UCSD-AML1 (cell line): ENCODE results near the gene RAB11FIP2.
"Not testable (repeated sequence)": the region's sequence is repeated elsewhere in the genome, so short reads cannot be mapped to it uniquely, and the experiment has no call there.

Experiments
- DNase-seq: peaks from one replicate; lab custom pipeline; 2025; ENCODE audit not compliant: unreplicated experiment; lab: John Stamatoyannopoulos, UW

The RAB11FIP2 gene, protein sequence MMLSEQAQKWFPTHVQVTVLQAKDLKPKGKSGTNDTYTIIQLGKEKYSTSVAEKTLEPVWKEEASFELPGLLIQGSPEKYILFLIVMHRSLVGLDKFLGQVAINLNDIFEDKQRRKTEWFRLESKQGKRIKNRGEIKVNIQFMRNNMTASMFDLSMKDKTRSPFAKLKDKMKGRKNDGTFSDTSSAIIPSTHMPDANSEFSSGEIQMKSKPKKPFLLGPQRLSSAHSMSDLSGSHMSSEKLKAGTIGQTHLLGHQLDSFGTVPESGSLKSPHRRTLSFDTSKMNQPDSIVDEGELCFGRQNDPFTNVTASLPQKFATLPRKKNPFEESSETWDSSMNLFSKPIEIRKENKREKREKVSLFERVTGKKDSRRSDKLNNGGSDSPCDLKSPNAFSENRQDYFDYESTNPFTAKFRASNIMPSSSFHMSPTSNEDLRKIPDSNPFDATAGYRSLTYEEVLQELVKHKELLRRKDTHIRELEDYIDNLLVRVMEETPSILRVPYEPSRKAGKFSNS

GRCh38 chr10:118046395-118047156 lies at the start of gene RAB11FIP2:
Gene RAB11FIP2, minus strand, starts transcription at chr10:118046941. Its CDS starts 778 bp downstream, at chr10:118046163.
- peak; percentile 91 for DNase-seq

DNA sequence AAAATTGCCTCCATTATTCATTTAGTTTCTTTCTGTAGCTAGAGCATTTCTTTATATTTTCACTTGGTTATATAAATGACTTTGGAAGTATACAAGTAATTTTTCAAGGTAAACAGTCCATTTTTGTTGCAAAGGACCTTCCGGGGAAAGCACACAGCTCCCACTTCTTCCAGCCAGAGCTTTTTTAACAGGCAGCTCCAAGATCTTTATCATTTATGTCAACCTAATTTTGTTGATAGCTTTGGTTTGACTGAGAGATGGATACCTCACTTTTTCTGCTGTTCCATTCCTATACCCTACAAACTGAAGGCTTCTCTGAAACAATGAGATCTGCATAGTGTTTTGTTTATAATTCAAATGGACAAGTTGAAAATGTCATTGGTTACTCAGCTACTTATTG lies 49.3 kb upstream of the RAB11FIP2 start:
- DNase-seq: no peak

- DNase-seq: no peak
Observed at GRCh38 chr10:118092209-118092608, 45.5 kb upstream of the RAB11FIP2 start.

GRCh38 chr10:118080817-118081216 lies 34.1 kb upstream of the RAB11FIP2 start:
- no peak for DNase-seq

DNA sequence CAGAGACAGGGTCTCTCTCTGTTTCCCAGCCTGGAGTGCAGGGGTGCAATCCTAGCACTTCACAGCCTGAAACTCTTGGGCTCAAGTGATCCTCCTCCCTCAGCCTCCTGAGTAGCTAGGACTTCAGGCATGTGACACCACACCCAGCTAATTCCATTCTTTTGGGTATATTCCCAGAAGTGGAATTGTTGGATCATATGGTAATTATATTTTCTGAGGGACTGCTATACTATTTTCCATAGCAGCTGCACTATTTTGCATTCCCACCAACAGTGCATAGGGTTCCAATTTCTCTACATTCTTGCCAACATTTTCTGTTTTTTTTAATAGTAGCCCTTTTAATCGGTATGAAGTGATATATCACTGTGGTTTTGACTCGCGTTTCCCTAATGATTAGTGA lies 30.0 kb upstream of the RAB11FIP2 start:
- no peak for DNase-seq

DNA sequence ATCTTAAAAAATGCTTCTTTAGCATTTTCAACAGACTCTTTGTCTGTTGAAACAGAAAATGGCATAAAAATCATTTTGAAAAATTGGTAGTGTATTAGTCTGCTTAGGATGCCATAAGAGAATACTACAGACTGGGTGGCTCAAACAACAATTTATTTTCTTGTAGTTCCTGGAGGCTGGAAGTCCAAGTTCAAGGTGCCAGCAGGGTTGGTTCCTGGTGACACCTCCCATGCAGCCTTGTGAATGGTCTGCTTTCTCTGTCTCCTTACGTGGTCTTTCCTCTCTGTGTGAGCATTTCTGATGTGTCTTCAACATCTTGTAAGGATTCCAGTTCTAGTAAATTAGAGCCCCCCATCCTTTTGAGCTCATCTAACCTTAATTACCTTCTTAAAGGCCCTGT lies 26.1 kb upstream of the RAB11FIP2 start:
- no peak for DNase-seq

DNA sequence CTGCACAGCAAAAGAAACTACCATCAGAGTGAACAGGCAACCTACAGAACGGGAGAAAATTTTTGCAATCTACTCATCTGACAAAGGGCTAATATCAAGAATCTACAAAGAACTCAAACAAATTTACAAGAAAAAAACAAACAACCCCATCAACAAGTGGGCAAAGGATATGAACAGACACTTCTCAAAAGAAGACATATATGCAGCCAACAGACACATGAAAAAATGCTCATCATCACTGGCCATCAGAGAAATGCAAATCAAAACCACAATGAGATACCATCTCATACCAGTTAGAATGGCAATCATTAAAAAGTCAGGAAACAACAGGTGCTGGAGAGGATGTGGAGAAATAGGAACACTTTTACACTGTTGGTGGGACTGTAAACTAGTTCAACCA lies 20.6 kb upstream of the RAB11FIP2 start:
- not testable (repeated sequence) for DNase-seq

DNA sequence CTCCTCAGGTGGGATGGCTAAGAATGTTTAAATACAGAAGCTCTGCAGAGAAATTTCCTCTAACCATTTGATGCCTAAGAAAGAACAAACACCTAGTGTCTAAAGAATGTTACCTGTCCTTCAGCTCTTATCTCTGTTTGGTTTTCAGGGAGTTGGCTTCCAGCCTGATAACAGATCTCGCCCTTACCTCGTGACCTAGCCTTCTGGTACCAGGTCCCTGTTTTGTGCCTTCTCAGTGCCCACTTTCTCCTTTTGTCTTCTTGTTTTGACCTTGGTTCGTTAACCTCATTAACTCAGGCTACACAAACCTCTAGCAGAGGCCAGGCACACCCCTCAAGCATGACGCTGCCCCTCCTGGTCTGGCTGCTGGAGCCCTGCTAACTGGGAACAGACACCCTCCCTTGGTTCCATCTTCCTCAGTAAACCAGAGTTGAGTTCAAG lies 16.1 kb upstream of the RAB11FIP2 start:
- no peak for DNase-seq

GRCh38 chr10:118058371-118058770 lies 11.6 kb upstream of the RAB11FIP2 start:
- no peak for DNase-seq

GRCh38 chr10:118057361-118057760 lies 10.6 kb upstream of the RAB11FIP2 start:
- no peak for DNase-seq

DNA sequence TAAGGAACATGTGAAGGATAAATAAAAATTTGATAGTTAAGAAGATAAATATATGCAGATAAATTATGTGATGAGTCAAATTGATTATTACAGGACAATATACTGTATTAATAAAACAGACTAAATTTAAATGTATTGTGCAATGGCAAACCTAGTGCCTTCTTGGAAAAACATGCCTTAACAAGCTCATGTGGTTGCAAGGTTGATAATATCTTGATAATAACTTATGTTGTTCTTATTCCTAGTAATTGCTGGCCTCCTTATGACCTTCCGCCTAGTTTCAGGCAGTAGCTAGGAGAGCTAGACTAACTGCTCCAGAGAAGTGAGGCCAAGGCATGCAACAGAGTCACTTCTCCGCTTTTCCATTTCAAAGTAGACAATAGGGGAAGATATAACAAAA lies 7.6 kb upstream of the RAB11FIP2 start:
- DNase-seq: no peak

GRCh38 chr10:118052816-118053215 lies 6.1 kb upstream of the RAB11FIP2 start:
- no peak for DNase-seq

GRCh38 chr10:118047880-118048279 lies 1.1 kb upstream of the RAB11FIP2 start:
- DNase-seq: no peak

- DNase-seq: no peak
Observed at GRCh38 chr10:118047157-118047719, 497 bp upstream of the RAB11FIP2 start.

- DNase-seq: peak; percentile 66
Observed at GRCh38 chr10:118045837-118046394, 825 bp downstream of the RAB11FIP2 start.

DNA sequence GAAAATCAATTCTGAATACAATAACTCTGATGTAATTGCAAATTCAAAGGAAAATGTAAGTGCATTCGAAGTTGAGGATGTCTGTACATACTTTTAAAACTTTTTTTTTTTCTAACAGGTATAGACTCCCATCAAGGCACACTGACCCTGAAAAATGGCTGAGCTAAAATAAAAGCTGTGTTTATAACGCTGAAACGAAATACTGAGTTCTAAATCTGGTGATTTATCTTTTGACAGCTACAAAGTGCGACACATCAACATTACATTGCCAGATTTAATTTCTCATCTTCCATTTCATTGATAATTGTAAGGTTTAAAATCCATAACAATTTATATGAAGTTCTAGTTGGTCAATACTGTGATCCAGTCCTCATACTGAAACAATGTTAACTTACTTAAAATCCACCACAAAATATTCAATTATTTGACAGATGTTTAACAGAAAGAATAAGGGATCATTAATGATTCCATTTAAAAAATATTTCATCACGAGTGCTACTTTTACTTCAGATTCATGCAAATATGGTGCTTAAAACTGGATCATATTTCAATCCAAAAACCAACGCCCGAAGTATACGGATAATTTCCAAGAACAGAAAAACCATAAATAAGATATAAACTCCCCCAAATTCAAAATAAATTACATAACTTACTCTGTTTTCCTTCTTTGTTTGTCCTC lies 1.4 kb downstream of the RAB11FIP2 start:
- no peak for DNase-seq

DNA sequence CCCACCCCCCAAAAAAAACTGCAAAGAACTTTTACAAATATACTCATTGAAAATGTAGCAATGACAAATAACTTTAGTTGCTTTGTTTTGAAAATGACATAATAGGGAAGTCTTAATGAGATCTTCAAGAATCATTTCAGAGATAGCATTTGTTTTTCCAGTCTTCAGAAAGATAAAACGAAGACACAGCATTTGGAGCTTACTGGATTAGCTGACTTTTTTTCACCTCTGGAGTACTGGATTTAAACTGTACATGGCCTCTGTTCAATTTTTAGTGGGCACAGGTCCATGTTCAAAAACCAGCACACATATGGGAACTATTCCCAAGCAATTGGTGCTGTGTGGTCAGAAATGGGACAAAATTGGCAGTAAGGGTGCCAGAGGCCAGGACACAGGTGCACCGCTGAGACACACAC lies 3.9 kb downstream of the RAB11FIP2 start:
- DNase-seq: no peak

DNA sequence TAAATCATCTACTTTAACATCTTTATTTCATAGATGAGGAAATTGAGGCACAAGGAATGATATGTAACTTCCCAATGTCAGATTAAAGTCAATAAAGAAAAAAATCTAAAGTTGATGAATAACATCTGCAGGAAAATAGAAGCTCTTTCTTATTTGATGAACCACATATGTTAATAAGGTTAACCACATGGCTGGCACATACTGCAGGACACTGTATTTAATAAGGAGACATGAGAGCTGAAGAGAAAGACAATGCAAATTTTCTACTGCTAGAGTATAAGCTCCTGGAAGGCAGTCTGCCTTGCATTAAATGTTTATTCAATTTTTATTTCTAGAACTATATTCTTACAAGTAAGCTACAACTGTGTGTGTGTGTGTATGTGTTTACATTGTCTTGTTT lies 4.4 kb downstream of the RAB11FIP2 start:
- DNase-seq: no peak

DNA sequence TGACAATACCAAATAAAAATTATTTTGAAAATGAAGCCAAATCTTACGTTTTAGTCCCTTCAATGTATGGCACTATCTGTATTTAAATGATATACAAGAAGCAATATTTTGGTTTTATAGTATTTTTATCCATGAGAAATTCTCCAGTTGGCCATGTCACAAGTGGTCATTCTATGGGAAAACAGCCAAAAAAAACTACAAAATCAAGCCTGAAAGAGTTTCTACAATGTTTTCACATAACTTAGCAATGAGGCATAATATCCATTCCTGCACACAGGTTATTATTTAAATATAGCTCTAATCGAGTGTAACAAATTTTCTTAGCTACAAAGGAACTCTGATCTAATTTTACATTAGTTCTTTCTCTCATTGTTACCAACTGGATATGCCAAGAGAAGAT lies 5.4 kb downstream of the RAB11FIP2 start:
- DNase-seq: no peak

- DNase-seq: no peak
Observed at GRCh38 chr10:118036281-118036875, 10.4 kb downstream of the RAB11FIP2 start.
